ENCODE data around the gene RNASE11.

DNA sequence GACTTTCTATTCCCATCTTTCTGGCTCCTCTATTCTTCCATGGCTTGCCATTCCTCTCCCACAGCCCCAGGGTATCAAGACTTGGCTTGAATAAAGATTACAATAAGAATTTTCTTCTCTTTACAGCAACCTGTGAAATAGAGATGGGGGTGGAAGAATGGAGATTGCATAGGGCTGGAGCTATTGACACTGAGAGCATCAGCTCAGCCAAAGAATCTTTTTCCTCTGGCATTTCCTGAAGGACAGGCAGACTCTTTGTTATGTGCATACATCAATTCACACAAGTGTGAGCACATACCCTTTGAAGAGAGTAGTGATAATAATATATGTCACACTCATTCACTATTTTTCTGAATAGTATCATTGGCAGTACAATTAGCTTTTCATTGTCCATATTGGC, 4.7 kb downstream of the RNASE11 start:
- TF ChIP-seq, protein P1, sequence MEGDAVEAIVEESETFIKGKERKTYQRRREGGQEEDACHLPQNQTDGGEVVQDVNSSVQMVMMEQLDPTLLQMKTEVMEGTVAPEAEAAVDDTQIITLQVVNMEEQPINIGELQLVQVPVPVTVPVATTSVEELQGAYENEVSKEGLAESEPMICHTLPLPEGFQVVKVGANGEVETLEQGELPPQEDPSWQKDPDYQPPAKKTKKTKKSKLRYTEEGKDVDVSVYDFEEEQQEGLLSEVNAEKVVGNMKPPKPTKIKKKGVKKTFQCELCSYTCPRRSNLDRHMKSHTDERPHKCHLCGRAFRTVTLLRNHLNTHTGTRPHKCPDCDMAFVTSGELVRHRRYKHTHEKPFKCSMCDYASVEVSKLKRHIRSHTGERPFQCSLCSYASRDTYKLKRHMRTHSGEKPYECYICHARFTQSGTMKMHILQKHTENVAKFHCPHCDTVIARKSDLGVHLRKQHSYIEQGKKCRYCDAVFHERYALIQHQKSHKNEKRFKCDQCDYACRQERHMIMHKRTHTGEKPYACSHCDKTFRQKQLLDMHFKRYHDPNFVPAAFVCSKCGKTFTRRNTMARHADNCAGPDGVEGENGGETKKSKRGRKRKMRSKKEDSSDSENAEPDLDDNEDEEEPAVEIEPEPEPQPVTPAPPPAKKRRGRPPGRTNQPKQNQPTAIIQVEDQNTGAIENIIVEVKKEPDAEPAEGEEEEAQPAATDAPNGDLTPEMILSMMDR (IDR thresholded peaks at IDR 0.05; ENCODE audit: low read depth, low read length, poor library complexity, severe bottlenecking): no peak
- TF ChIP-seq EZH2phosphoT487 (IDR thresholded peaks at IDR 0.05; ENCODE audit: borderline replicate concordance, low read length): no peak
